OCI-M2 (cell line): ENCODE measurements around the gene CATSPER3.

Experiments
- DNase-seq: peaks from one replicate; lab custom pipeline; 2025; ENCODE audit not compliant: unreplicated experiment; lab: John Stamatoyannopoulos, UW

The CATSPER3 gene

GRCh38 chr5:135040034-135040332, 72.3 kb downstream of the CATSPER3 start:
- no peak for DNase-seq

- no peak for DNase-seq
These were observed 72.8 kb downstream of the CATSPER3 start for GRCh38 chr5:135040333-135041144.

GRCh38 chr5:135041145-135041587, 73.5 kb downstream of the CATSPER3 start:
- DNase-seq: no peak

GRCh38 chr5:135041726-135042125, 74.0 kb downstream of the CATSPER3 start:
- DNase-seq: no peak

GRCh38 chr5:135042595-135042994, 74.9 kb downstream of the CATSPER3 start:
- DNase-seq: no peak

- no peak for DNase-seq
These were observed 77.8 kb downstream of the CATSPER3 start for GRCh38 chr5:135045488-135045887.

- no peak for DNase-seq
These were observed 79.1 kb downstream of the CATSPER3 start for GRCh38 chr5:135046661-135047346.

GRCh38 chr5:135047347-135047695, 79.6 kb downstream of the CATSPER3 start:
- DNase-seq: no peak

GRCh38 chr5:135048286-135048685, 80.6 kb downstream of the CATSPER3 start:
- no peak for DNase-seq

GRCh38 chr5:135048930-135049329, 81.2 kb downstream of the CATSPER3 start:
- DNase-seq: no peak

GRCh38 chr5:135050244-135050767, 82.6 kb downstream of the CATSPER3 start:
- no peak for DNase-seq

GRCh38 chr5:135051399-135051798, 83.7 kb downstream of the CATSPER3 start:
- DNase-seq: no peak

- no peak for DNase-seq
These were observed 84.2 kb downstream of the CATSPER3 start for GRCh38 chr5:135051872-135052271.

GRCh38 chr5:135052511-135053145, 84.9 kb downstream of the CATSPER3 start:
- no peak for DNase-seq

GRCh38 chr5:135053278-135053677, 85.6 kb downstream of the CATSPER3 start:
- DNase-seq: no peak

GRCh38 chr5:135053989-135054388, 86.3 kb downstream of the CATSPER3 start:
- DNase-seq: no peak

GRCh38 chr5:135054546-135054945, 86.8 kb downstream of the CATSPER3 start:
- DNase-seq: no peak

- no peak for DNase-seq
These were observed 87.7 kb downstream of the CATSPER3 start for GRCh38 chr5:135055396-135055795.

- no peak for DNase-seq
These were observed 88.8 kb downstream of the CATSPER3 start for GRCh38 chr5:135056316-135057030.

GRCh38 chr5:135057233-135057632, 89.5 kb downstream of the CATSPER3 start:
- no peak for DNase-seq

GRCh38 chr5:135058331-135058732, 90.6 kb downstream of the CATSPER3 start:
- no peak for DNase-seq
